ENCODE data around the gene PAX7.

Gene PAX7

GRCh38 chr1:18641005-18641941 lies 10.6 kb downstream of the PAX7 start:
- no peak overlapping the region for H2BK15ac ChIP-seq (replicated peaks; ENCODE audit: low read depth)
- no peak overlapping the region for H2BK120ac ChIP-seq (ENCODE audit: low read depth, low read length)
- no CpG with 5 or more reads among the region's 49 CpGs for WGBS (ENCODE audit: extremely low coverage, insufficient coverage, low lambda C conversion rate)
- no peak overlapping the region for H3K23ac ChIP-seq (ENCODE audit: low read length)
- H3K4me3 ChIP-seq (ENCODE audit: low read length), result no peak overlapping the region
- H4K5ac ChIP-seq (ENCODE audit: low read length), result no peak overlapping the region
- no peak overlapping the region for H2BK5ac ChIP-seq (ENCODE audit: low read length)
- H3K79me1 ChIP-seq (ENCODE audit: low read length), result no peaks in the 10 kb centered on the region
- peak overlapping the region; percentile 12 for H3K4me2 ChIP-seq (ENCODE audit: low read length)
- H4K8ac ChIP-seq (ENCODE audit: low read depth, low read length), result no peak overlapping the region
- no peak overlapping the region for H2AK5ac ChIP-seq (ENCODE audit: low read length)
- peaks cover 56% of the 10 kb centered on the region for H3K27me3 ChIP-seq (ENCODE audit: insufficient read depth, low read length, poor library complexity)
- H3K56ac ChIP-seq (ENCODE audit: low read length), result no peak overlapping the region
- no peaks in the 10 kb centered on the region for H3K36me3 ChIP-seq (ENCODE audit: control insufficient read depth, insufficient read depth, low read length)
- no peaks in the 10 kb centered on the region for H3K79me2 ChIP-seq (ENCODE audit: control insufficient read depth, insufficient read depth, low read length)
- H3K9ac ChIP-seq (ENCODE audit: low read length), result no peak overlapping the region
- H3K18ac ChIP-seq (ENCODE audit: low read length), result peak overlapping the region; percentile 83
- peaks cover 12% of the 10 kb centered on the region for H3K4me1 ChIP-seq (ENCODE audit: control insufficient read depth, low read depth, low read length)
- peak; percentile 79 for DNase-seq
- peak overlapping the region; percentile 47 for H3K27ac ChIP-seq (ENCODE audit: low read depth, low read length)
- H3K4ac ChIP-seq (ENCODE audit: low read depth, low read length), result no peak overlapping the region

- Histone ChIP-seq H3K56ac (ENCODE audit: low read length) (peak overlapping the region; percentile 82), H3K36me3 (ENCODE audit: control insufficient read depth, insufficient read depth, low read length) (no peaks in the 10 kb centered on the region), H3K4me3 (ENCODE audit: low read length) (no peak overlapping the region), H3K79me1 (ENCODE audit: low read length) (no peaks in the 10 kb centered on the region), H3K79me2 (ENCODE audit: control insufficient read depth, insufficient read depth, low read length) (no peaks in the 10 kb centered on the region), H2BK120ac (ENCODE audit: low read depth, low read length) (peak overlapping the region; percentile 22), H3K4ac (ENCODE audit: low read depth, low read length) (no peak overlapping the region), H3K27ac (ENCODE audit: low read depth, low read length) (no peak overlapping the region), H4K5ac (ENCODE audit: low read length) (no peak overlapping the region), H3K4me2 (ENCODE audit: low read length) (peak overlapping the region; percentile 78), H3K23ac (ENCODE audit: low read length) (no peak overlapping the region), H2BK5ac (ENCODE audit: low read length) (no peak overlapping the region), H3K18ac (ENCODE audit: low read length) (peak overlapping the region; percentile 86), H3K4me1 (ENCODE audit: control insufficient read depth, low read depth, low read length) (peaks cover 13% of the 10 kb centered on the region), H2AK5ac (ENCODE audit: low read length) (no peak overlapping the region), H4K8ac (ENCODE audit: low read depth, low read length) (no peak overlapping the region), H2BK15ac (replicated peaks; ENCODE audit: low read depth) (no peak overlapping the region), H3K27me3 (ENCODE audit: insufficient read depth, low read length, poor library complexity) (peaks cover 59% of the 10 kb centered on the region), H3K9ac (ENCODE audit: low read length) (peak overlapping the region; percentile 44)
- peak; percentile 90 for DNase-seq
- WGBS (ENCODE audit: extremely low coverage, insufficient coverage, low lambda C conversion rate), result no CpG with 5 or more reads among the region's 22 CpGs
Measured at GRCh38 chr1:18642278-18643095, 11.8 kb downstream of the PAX7 start.

- WGBS (ENCODE audit: extremely low coverage, insufficient coverage, low lambda C conversion rate), result no CpG with 5 or more reads among the region's 73 CpGs
- no peak overlapping the region for H2AK5ac ChIP-seq (ENCODE audit: low read length)
- H3K56ac ChIP-seq (ENCODE audit: low read length), result peak overlapping the region; percentile 82
- no peak overlapping the region for H3K23ac ChIP-seq (ENCODE audit: low read length)
- H3K4me3 ChIP-seq (ENCODE audit: low read length), result no peak overlapping the region
- DNase-seq, result peak; percentile 84
- peak overlapping the region; percentile 78 for H3K4me2 ChIP-seq (ENCODE audit: low read length)
- no peak overlapping the region for H4K5ac ChIP-seq (ENCODE audit: low read length)
- H3K18ac ChIP-seq (ENCODE audit: low read length), result peak overlapping the region; percentile 86
- peaks cover 11% of the 10 kb centered on the region for H3K4me1 ChIP-seq (ENCODE audit: control insufficient read depth, low read depth, low read length)
- H2BK15ac ChIP-seq (replicated peaks; ENCODE audit: low read depth), result no peak overlapping the region
- H3K4ac ChIP-seq (ENCODE audit: low read depth, low read length), result peak overlapping the region; percentile 59
- no peaks in the 10 kb centered on the region for H3K79me2 ChIP-seq (ENCODE audit: control insufficient read depth, insufficient read depth, low read length)
- H4K8ac ChIP-seq (ENCODE audit: low read depth, low read length), result no peak overlapping the region
- peaks cover 57% of the 10 kb centered on the region for H3K27me3 ChIP-seq (ENCODE audit: insufficient read depth, low read length, poor library complexity)
- H3K79me1 ChIP-seq (ENCODE audit: low read length), result no peaks in the 10 kb centered on the region
- H2BK5ac ChIP-seq (ENCODE audit: low read length), result no peak overlapping the region
- peak overlapping the region; percentile 22 for H2BK120ac ChIP-seq (ENCODE audit: low read depth, low read length)
- H3K9ac ChIP-seq (ENCODE audit: low read length), result peak overlapping the region; percentile 44
- H3K27ac ChIP-seq (ENCODE audit: low read depth, low read length), result no peak overlapping the region
- no peaks in the 10 kb centered on the region for H3K36me3 ChIP-seq (ENCODE audit: control insufficient read depth, insufficient read depth, low read length)
Measured at GRCh38 chr1:18643154-18644012, 12.7 kb downstream of the PAX7 start.

- no peak overlapping the region for H3K4me3 ChIP-seq (ENCODE audit: low read length)
- no peak overlapping the region for H2AK5ac ChIP-seq (ENCODE audit: low read length)
- H3K79me1 ChIP-seq (ENCODE audit: low read length), result no peaks in the 10 kb centered on the region
- no peak overlapping the region for H4K5ac ChIP-seq (ENCODE audit: low read length)
- no peak overlapping the region for H2BK120ac ChIP-seq (ENCODE audit: low read depth, low read length)
- no peak for DNase-seq
- H3K4me2 ChIP-seq (ENCODE audit: low read length), result no peak overlapping the region
- H3K4ac ChIP-seq (ENCODE audit: low read depth, low read length), result no peak overlapping the region
- peaks cover 12% of the 10 kb centered on the region for H3K4me1 ChIP-seq (ENCODE audit: control insufficient read depth, low read depth, low read length)
- H2BK15ac ChIP-seq (replicated peaks; ENCODE audit: low read depth), result no peak overlapping the region
- H4K8ac ChIP-seq (ENCODE audit: low read depth, low read length), result no peak overlapping the region
- H3K27ac ChIP-seq (ENCODE audit: low read depth, low read length), result no peak overlapping the region
- H3K27me3 ChIP-seq (ENCODE audit: insufficient read depth, low read length, poor library complexity), result peaks cover 57% of the 10 kb centered on the region
- no CpG with 5 or more reads among the region's 22 CpGs for WGBS (ENCODE audit: extremely low coverage, insufficient coverage, low lambda C conversion rate)
- no peaks in the 10 kb centered on the region for H3K79me2 ChIP-seq (ENCODE audit: control insufficient read depth, insufficient read depth, low read length)
- no peak overlapping the region for H3K23ac ChIP-seq (ENCODE audit: low read length)
- no peak overlapping the region for H3K9ac ChIP-seq (ENCODE audit: low read length)
- peak overlapping the region; percentile 73 for H3K56ac ChIP-seq (ENCODE audit: low read length)
- no peak overlapping the region for H2BK5ac ChIP-seq (ENCODE audit: low read length)
- H3K36me3 ChIP-seq (ENCODE audit: control insufficient read depth, insufficient read depth, low read length), result no peaks in the 10 kb centered on the region
- H3K18ac ChIP-seq (ENCODE audit: low read length), result no peak overlapping the region
Measured at GRCh38 chr1:18644013-18644399, 13.4 kb downstream of the PAX7 start.

GRCh38 chr1:18644446-18644845 lies 13.8 kb downstream of the PAX7 start:
- Histone ChIP-seq H2AK5ac (ENCODE audit: low read length) (no peak overlapping the region), H3K79me2 (ENCODE audit: control insufficient read depth, insufficient read depth, low read length) (no peaks in the 10 kb centered on the region), H3K56ac (ENCODE audit: low read length) (no peak overlapping the region), H2BK120ac (ENCODE audit: low read depth, low read length) (no peak overlapping the region), H3K4me1 (ENCODE audit: control insufficient read depth, low read depth, low read length) (peaks cover 16% of the 10 kb centered on the region), H3K27ac (ENCODE audit: low read depth, low read length) (no peak overlapping the region), H3K18ac (ENCODE audit: low read length) (no peak overlapping the region), H2BK5ac (ENCODE audit: low read length) (no peak overlapping the region), H3K79me1 (ENCODE audit: low read length) (no peaks in the 10 kb centered on the region), H4K8ac (ENCODE audit: low read depth, low read length) (no peak overlapping the region), H3K23ac (ENCODE audit: low read length) (no peak overlapping the region), H3K4me3 (ENCODE audit: low read length) (no peak overlapping the region), H4K5ac (ENCODE audit: low read length) (no peak overlapping the region), H2BK15ac (replicated peaks; ENCODE audit: low read depth) (no peak overlapping the region), H3K4ac (ENCODE audit: low read depth, low read length) (no peak overlapping the region), H3K27me3 (ENCODE audit: insufficient read depth, low read length, poor library complexity) (peaks cover 55% of the 10 kb centered on the region), H3K9ac (ENCODE audit: low read length) (no peak overlapping the region), H3K36me3 (ENCODE audit: control insufficient read depth, insufficient read depth, low read length) (no peaks in the 10 kb centered on the region), H3K4me2 (ENCODE audit: low read length) (no peak overlapping the region)
- DNase-seq, result no peak
- WGBS (ENCODE audit: extremely low coverage, insufficient coverage, low lambda C conversion rate), result no CpG with 5 or more reads among the region's 5 CpGs
